Adipocyte (in vitro differentiated cells): ENCODE measurements around the gene KIF25.

ENCODE experiments used
- DNase-seq: peaks from one replicate; pipeline ENCODE4 v3.0.0-alpha.2; 2015; ENCODE audit warnings: low read depth
- H3K27me3 ChIP-seq: replicated peaks from 2 replicates; pipeline ENCODE4 v1.7.0; 2013; ENCODE audit warnings: mild to moderate bottlenecking, low read length, moderate library complexity; ENCODE audit not compliant: control insufficient read depth, insufficient read depth
- H3K36me3 ChIP-seq: 2 replicates; pipeline ENCODE4 v1.7.0; 2013; ENCODE audit warnings: low read length, mild to moderate bottlenecking, moderate library complexity; ENCODE audit not compliant: control insufficient read depth, insufficient read depth, severe bottlenecking
- H3K4me1 ChIP-seq: 2 replicates; pipeline ENCODE4 v1.7.0; 2013; ENCODE audit warnings: mild to moderate bottlenecking, low read length, moderate library complexity; ENCODE audit not compliant: control insufficient read depth, insufficient read depth
- H3K4me3 ChIP-seq: 2 replicates; pipeline ENCODE4 v1.7.0; 2013; ENCODE audit warnings: mild to moderate bottlenecking, low read length, moderate library complexity
- H3K9ac ChIP-seq: 2 replicates; pipeline ENCODE4 v1.7.0; 2013; ENCODE audit warnings: mild to moderate bottlenecking, low read length, moderate library complexity
- H3K9me3 ChIP-seq: 2 replicates; pipeline ENCODE4 v1.7.0; 2013; ENCODE audit warnings: mild to moderate bottlenecking, low read length, moderate library complexity; ENCODE audit not compliant: control insufficient read depth

The KIF25 gene, protein sequence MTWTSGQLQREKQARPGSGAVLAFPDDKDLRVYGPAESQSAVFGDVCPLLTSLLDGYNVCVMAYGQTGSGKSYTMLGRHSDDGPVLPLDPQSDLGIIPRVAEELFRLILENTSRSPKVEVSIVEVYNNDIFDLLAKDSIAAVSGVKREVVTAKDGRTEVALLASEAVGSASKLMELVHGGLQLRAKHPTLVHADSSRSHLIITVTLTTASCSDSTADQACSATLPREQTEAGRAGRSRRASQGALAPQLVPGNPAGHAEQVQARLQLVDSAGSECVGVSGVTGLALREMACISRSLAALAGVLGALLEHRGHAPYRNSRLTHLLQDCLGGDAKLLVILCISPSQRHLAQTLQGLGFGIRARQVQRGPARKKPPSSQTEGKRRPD

DNA sequence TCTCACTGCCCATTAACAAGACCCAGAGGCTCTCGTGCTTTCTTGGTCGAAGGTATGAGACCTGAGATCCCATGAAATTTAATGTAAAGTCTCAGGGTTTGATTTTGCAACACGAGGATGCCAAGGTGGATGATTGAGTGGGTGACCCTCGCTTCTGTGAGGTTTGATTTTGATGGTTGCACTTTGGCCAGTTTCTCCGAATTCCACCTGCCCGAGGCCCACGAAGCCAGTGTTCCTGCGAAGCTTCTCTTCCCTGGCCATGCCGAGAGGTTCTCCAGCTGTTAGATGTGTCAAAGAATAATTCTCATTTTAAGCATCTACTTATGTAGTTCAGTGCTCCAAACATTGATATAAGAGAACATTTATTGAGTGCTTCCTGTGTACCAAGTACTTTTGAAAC is at the start of gene KIF25:
TSS of gene KIF25 (plus strand) at position 30 of the 400 bp plus-strand sequence. CDS start 31,915 bp downstream, outside the sequence.
- DNase-seq: no peak
- H3K9ac ChIP-seq: no peak within 1 kb of the TSS
- no peaks in the 10 kb centered on the region for H3K9me3 ChIP-seq

DNA sequence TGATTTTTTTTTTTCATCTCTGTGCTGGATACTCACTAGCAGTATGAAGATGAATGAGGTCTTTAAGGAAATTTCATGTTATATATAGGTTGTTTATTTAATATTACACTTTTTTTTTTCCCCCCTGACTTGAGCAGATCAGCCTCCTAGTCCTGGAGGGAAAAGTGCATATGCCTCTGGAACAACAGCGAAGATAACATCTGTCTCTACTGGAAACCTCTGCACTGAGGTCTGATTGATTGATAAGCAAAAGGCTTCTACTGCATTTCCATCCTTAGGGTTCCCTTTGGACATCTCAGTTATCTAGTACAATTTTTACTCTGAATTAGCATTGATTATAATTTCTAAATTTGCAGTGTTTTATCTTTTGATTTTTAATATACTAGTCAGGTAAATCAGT is 49.8 kb upstream of the KIF25 start:
- H3K36me3 ChIP-seq: peaks cover 71% of the 10 kb centered on the region
- DNase-seq: no peak
- H3K27me3 ChIP-seq: no peaks in the 10 kb centered on the region
- H3K4me3 ChIP-seq: no peak overlapping the region
- no peaks in the 10 kb centered on the region for H3K4me1 ChIP-seq
- H3K9me3 ChIP-seq: no peaks in the 10 kb centered on the region
- H3K9ac ChIP-seq: no peak overlapping the region

More for the DNA sequence above, at the start of gene KIF25:
- Histone ChIP-seq H3K36me3 (no peaks in the 10 kb centered on the region), H3K27me3 (peaks cover 9% of the 10 kb centered on the region), H3K4me1 (peaks cover 8% of the 10 kb centered on the region), H3K4me3 (no peak within 1 kb of the TSS)

DNA sequence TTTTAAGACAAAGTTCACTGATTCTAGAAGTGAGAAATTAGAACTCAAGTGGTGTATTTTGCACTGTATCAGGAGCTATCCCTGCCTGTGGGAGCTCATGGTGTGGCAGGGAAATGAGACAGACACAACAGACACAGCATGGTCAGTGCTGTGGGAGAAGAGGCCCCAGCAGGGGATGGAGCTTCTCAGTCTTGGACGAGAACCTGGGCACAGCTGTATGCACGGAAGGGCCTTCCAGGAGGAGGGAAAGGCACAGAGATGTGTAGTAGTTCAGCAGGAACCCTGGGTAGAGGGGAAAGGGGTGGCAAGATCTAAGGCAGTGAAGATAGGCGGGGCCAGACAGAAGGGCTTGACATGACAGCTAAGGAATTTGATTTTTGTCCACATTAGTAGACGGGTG is 48.8 kb upstream of the KIF25 start:
- Histone ChIP-seq H3K36me3 (peaks cover 67% of the 10 kb centered on the region), H3K27me3 (no peaks in the 10 kb centered on the region), H3K9ac (no peak overlapping the region), H3K4me3 (no peak overlapping the region), H3K9me3 (no peaks in the 10 kb centered on the region), H3K4me1 (no peaks in the 10 kb centered on the region)
- no peak for DNase-seq

DNA sequence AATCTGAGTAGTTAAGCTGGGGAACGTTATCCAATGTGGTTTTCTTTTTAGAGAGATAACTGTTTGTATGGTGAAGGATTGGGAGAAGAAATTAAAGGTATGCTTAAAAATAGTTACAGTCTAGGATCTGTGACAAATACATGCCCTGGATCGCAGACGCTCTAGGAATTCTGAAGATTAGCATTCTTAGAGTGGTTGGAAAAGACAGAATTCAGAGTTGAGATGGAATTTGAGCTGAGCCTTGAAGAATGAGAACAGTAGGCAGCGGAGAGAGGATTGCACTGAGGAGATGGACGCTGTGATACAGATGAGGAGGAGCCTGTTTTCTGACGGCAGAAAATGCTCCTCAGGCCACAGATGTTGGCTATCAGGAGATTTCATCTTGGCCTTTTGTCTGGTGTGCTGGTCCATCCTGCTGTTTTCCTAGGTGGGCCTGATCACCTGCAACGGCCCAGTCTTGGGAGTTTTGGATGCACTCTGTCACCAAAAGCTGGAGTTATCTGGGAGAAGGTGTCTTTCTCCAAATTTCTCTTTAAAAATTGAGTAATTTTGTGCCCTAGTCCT is 48.3 kb upstream of the KIF25 start:
- Histone ChIP-seq H3K4me1 (no peaks in the 10 kb centered on the region), H3K27me3 (no peaks in the 10 kb centered on the region), H3K9me3 (no peaks in the 10 kb centered on the region), H3K36me3 (peaks cover 62% of the 10 kb centered on the region), H3K9ac (no peak overlapping the region), H3K4me3 (no peak overlapping the region)
- DNase-seq: no peak

DNA sequence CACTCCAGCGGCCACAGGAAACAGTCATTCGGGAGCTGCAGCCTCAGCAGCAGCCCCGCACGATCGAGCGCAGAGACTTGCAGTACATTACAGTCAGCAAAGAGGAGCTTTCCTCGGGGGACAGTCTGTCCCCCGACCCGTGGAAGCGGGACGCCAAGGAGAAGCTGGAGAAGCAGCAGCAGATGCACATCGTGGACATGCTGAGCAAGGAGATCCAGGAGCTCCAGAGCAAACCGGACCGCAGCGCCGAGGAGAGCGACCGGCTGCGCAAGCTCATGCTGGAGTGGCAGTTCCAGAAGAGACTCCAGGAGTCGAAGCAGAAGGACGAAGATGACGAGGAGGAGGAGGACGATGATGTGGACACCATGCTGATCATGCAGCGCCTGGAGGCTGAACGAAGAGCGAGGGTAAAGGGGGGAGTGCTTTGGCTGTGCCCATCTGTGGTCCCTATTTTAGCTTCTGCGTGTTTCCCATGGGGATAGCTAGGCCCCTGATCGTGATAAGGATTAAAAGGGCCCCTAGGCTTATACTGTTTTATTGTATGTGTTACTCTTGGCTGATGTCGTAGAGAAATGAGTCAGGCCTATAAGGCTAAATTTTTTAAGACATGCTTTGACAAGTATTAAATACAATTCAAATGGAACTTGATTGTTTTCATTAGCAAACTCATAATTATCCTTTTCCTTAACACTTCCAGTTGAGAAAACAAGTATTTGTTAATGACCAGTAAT is 45.5 kb upstream of the KIF25 start:
- peaks cover 40% of the 10 kb centered on the region for H3K36me3 ChIP-seq
- H3K4me1 ChIP-seq: no peaks in the 10 kb centered on the region
- H3K9me3 ChIP-seq: no peaks in the 10 kb centered on the region
- H3K27me3 ChIP-seq: no peaks in the 10 kb centered on the region
- no peak overlapping the region for H3K4me3 ChIP-seq
- DNase-seq: no peak
- H3K9ac ChIP-seq: no peak overlapping the region

DNA sequence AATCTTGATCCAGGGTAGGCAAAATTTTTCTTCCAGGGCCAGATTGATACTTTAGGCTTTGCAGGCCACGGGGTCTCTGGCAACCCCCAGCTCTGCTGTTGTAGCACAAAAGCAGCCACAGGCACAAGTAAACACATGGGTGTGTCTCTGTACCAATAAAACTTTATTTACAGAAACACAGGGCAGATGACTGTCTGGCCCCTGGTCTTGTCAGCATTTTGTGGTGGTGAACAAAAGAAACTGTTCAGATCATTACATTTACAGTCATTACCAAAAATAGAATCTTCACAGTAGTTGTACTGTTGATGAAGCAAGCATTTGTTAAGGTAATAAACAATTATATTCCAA is 45.0 kb upstream of the KIF25 start:
- no peak overlapping the region for H3K9ac ChIP-seq
- no peaks in the 10 kb centered on the region for H3K27me3 ChIP-seq
- no peaks in the 10 kb centered on the region for H3K4me1 ChIP-seq
- H3K4me3 ChIP-seq: no peak overlapping the region
- H3K9me3 ChIP-seq: no peaks in the 10 kb centered on the region
- peaks cover 40% of the 10 kb centered on the region for H3K36me3 ChIP-seq
- no peak for DNase-seq

DNA sequence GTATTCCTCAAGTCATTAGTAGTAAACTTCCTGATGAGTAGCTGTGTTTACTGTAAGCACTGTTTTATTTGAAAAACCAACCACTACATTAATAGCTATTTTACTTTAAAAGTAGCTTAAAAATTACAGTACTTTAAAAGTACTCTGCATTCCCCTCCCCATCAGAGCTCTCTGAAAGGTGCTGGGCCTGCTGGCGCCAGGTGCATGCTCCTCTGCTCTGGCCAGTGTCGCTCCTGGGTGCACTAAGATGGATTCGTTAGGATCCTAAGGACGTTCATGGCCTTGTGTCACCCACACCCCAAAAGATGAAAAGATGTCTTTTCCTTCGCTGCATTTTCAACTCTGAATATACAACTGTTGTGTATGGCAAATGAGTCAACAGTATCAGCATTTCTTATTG is 43.9 kb upstream of the KIF25 start:
- no peak overlapping the region for H3K4me3 ChIP-seq
- no peaks in the 10 kb centered on the region for H3K9me3 ChIP-seq
- no peak overlapping the region for H3K9ac ChIP-seq
- H3K4me1 ChIP-seq: no peaks in the 10 kb centered on the region
- H3K36me3 ChIP-seq: peaks cover 31% of the 10 kb centered on the region
- no peak for DNase-seq
- no peaks in the 10 kb centered on the region for H3K27me3 ChIP-seq

DNA sequence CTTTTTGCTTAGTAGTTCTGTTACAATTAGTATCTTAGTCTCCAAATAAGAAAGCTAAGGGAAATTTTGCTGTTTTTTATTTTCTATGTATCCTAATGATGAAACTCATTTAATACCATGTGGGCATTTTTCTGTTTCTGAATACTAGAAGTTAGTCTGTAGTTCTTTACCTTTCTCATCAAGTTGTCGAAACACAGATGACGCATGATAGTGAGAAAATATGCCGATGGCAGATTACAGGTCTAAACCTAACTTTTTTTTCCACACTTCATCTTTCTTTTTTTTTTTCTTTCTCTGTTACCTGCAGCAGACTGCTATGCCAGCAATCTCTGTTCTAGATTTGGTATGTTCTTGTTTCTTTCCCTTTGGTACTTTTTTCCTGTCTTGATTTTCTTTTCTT is 43.3 kb upstream of the KIF25 start:
- no peak for DNase-seq
- Histone ChIP-seq H3K36me3 (peaks cover 25% of the 10 kb centered on the region), H3K27me3 (no peaks in the 10 kb centered on the region)

DNA sequence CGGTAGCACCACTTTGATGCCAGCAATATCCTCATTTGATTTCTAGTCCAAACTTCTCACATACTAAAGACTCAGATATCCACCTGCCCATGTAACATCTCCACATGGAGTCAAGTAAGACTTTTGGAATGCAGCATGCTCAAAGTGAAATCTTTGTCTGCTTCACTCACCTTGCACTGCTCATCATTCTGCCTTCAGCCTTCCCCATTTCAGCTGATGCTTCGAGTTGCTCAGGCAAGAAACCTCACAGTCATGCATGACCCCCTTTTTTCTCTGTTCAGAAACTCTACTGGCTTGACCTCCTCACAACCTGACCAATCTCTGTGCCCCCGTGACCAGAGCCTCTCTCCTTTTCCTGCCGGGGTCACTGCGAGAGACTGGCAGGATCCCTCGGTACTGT is 41.0 kb upstream of the KIF25 start:
- peaks cover 7% of the 10 kb centered on the region for H3K36me3 ChIP-seq
- no peak for DNase-seq
- no peaks in the 10 kb centered on the region for H3K27me3 ChIP-seq
- H3K4me3 ChIP-seq: no peak overlapping the region
- H3K9ac ChIP-seq: no peak overlapping the region
- H3K9me3 ChIP-seq: no peaks in the 10 kb centered on the region
- H3K4me1 ChIP-seq: no peaks in the 10 kb centered on the region

More for the DNA sequence above, 43.3 kb upstream of the KIF25 start:
- Histone ChIP-seq H3K4me1 (no peaks in the 10 kb centered on the region), H3K9me3 (no peaks in the 10 kb centered on the region), H3K9ac (no peak overlapping the region), H3K4me3 (no peak overlapping the region)

DNA sequence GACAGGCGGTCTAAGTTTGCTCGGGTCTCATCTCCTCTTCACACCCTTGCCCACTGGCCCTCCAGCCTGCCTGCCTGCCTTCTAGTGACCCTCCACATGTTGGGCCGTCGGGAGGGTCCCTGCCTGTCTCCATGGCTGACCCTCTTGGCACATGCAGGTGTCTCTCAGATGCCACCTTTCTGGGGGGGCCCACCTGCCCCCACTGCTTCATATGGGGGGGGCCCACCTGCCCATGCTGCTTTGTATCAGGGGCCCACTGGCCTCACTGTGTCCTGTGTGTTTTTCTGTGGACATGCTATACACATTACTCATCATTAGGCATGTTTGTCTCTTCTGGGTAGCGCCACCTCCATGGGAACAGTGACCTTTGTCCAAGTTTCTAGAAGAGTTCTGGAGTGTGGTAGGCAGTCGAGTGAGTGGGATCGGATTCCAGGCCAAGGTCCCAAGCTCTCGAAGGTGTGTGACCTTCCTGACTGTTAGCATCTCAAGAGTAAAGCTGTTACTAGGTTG is 40.4 kb upstream of the KIF25 start:
- Histone ChIP-seq H3K9me3 (no peaks in the 10 kb centered on the region), H3K36me3 (peaks cover 2% of the 10 kb centered on the region), H3K27me3 (no peaks in the 10 kb centered on the region), H3K4me1 (no peaks in the 10 kb centered on the region), H3K9ac (no peak overlapping the region), H3K4me3 (no peak overlapping the region)
- DNase-seq: no peak

DNA sequence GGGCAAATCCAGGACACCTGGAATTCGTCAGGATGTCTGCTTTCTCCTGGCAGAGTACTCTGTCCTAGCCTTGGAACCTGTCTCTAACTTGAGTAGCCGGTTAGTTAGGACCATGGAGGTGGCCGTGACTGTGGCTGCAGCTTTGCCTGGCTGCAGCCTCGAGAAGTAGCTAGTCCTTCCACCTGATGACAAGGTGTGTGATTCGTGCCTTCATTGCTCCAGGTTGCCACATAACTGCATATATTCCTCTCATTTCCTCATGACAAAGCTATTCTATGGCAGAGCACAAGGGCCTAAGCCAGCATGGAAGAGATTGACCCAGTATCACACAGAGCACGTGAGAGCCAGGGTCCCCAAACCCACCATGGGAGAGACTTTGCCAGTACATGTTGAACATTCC is 39.8 kb upstream of the KIF25 start:
- Histone ChIP-seq H3K4me1 (no peaks in the 10 kb centered on the region), H3K27me3 (no peaks in the 10 kb centered on the region), H3K4me3 (no peak overlapping the region), H3K9ac (no peak overlapping the region), H3K36me3 (peaks cover 6% of the 10 kb centered on the region), H3K9me3 (no peaks in the 10 kb centered on the region)
- no peak for DNase-seq
